Stomach smooth muscle (tissue), 2 donors: Measurements from ENCODE around the gene R3HDM4.
A peak's percentile ranks its signal among the peaks of the same experiment; 100 is the strongest.

Experiments used
- H3K27ac ChIP-seq: one replicate; pipeline ENCODE4 v1.7.0; 2013; ENCODE audit warnings: mild to moderate bottlenecking, low read length, inconsistent platforms
- H3K27me3 ChIP-seq, 2 donors: one replicate each; pipeline ENCODE4 v1.7.0; 2013; ENCODE audit warnings: low read length in 2 of 2; ENCODE audit not compliant: insufficient read depth in 2 of 2, control insufficient read depth in 1 of 2
- H3K36me3 ChIP-seq, 2 donors: one replicate each; pipeline ENCODE4 v1.7.0; 2013; ENCODE audit warnings: low read length in 2 of 2; ENCODE audit not compliant: control insufficient read depth in 2 of 2, insufficient read depth in 2 of 2
- H3K4me1 ChIP-seq: one replicate; pipeline ENCODE4 v1.7.0; 2013; ENCODE audit warnings: low read length; ENCODE audit not compliant: control insufficient read depth, insufficient read depth
- H3K4me3 ChIP-seq, 2 donors: one replicate each; pipeline ENCODE4 v1.7.0; 2013; ENCODE audit warnings: low read length in 2 of 2
- H3K9ac ChIP-seq, 2 donors: one replicate each; pipeline ENCODE4 v1.7.0; 2013; ENCODE audit warnings: low read length in 2 of 2, mild to moderate bottlenecking in 1 of 2
- H3K9me3 ChIP-seq, 2 donors: one replicate each; pipeline ENCODE4 v1.7.0; 2013; ENCODE audit warnings: low read length in 2 of 2; ENCODE audit not compliant: control insufficient read depth in 2 of 2
- donor health status: healthy.
- donor health status: Pancreatic carcinoma.

The R3HDM4 gene

GRCh38 chr19:876089-876488, 36.9 kb downstream of the R3HDM4 start:
- Histone ChIP-seq H3K4me3 (no peak overlapping the region), H3K36me3 (peaks cover 14 to 21% of the 10 kb centered on the region in 2 donors), H3K9me3 (no peaks in the 10 kb centered on the region)

GRCh38 chr19:875265-875879, 37.6 kb downstream of the R3HDM4 start:
- Histone ChIP-seq H3K27me3 (no peaks in the 10 kb centered on the region), H3K4me1 (peaks cover 14% of the 10 kb centered on the region), H3K9ac (no peak overlapping the region), H3K9me3 (no peaks in the 10 kb centered on the region), H3K36me3 (peaks cover 10 to 17% of the 10 kb centered on the region in 2 donors), H3K27ac (no peak overlapping the region), H3K4me3 (no peak overlapping the region)

More at GRCh38 chr19:876089-876488, 36.9 kb downstream of the R3HDM4 start:
- peaks cover 10% of the 10 kb centered on the region for H3K4me1 ChIP-seq
- no peak overlapping the region for H3K9ac ChIP-seq
- H3K27me3 ChIP-seq: no peaks in the 10 kb centered on the region
- H3K27ac ChIP-seq: no peak overlapping the region

GRCh38 chr19:873561-874041, 39.4 kb downstream of the R3HDM4 start:
- Histone ChIP-seq H3K4me1 (peaks cover 23% of the 10 kb centered on the region), H3K4me3 (no peak overlapping the region), H3K27me3 (no peaks in the 10 kb centered on the region), H3K9ac (no peak overlapping the region), H3K27ac (no peak overlapping the region), H3K36me3 (peaks cover 6 to 14% of the 10 kb centered on the region in 2 donors), H3K9me3 (no peaks in the 10 kb centered on the region)

DNA sequence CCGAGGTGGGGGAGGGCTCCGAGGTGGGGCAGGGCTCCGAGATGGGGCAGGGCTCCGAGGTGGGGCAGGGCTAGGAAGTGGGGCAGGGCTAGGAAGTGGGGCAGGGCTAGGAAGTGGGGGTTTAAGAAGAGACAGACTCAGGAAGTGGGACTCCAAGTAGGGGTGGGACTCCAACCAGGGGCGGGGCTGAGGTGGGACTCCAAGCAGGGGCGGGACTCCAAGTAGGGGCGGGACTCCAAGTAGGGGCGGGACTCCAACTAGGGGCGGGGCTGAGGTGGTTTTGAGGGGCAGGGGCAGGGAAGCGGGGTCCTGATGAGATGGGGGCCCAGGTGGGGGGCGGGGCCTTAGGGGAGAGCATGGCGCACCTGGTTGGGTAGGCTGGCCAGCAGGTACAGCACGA, 39.9 kb downstream of the R3HDM4 start:
- no peak overlapping the region for H3K27ac ChIP-seq
- H3K36me3 ChIP-seq: peaks cover 6 to 16% of the 10 kb centered on the region in 2 donors
- no peaks in the 10 kb centered on the region for H3K9me3 ChIP-seq
- H3K4me1 ChIP-seq: peaks cover 27% of the 10 kb centered on the region
- H3K9ac ChIP-seq: no peak overlapping the region
- H3K27me3 ChIP-seq: no peaks in the 10 kb centered on the region
- no peak overlapping the region for H3K4me3 ChIP-seq

DNA sequence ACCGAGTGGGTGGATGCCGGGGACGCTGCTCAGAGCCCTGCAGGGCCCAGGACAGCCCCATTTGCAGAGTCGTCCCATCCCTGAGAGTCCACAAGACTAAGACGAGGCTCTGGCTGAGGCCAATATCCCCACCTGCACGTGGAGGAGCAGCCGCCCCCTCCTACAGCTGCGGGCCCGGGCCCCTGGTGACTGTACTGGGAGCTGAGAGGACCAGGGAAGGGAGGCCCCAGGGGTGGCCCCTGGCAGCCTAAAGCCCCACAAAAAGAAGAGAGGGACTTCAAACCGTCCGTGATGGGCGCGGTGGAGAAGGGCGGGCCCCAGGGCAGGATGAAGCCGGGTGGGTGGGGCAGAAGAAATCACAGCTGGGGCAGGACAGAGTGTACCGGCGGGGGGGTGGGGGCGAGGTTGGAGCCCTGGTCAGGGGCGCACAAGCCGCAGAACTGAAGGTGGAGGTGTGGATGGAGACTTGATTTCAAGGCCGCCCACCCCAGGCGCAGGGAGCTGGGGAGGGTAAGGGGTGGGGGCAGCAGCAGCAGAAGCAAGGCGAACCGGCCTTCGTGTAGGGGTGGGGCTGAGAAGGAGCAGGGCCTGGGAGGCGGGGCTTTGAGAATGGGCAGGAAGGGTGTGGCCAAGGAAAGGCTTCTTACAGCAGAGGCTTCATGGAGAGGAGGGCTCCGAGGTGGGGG, 40.6 kb downstream of the R3HDM4 start:
- no peaks in the 10 kb centered on the region for H3K9me3 ChIP-seq
- H3K9ac ChIP-seq: no peak overlapping the region
- H3K4me1 ChIP-seq: peaks cover 31% of the 10 kb centered on the region
- H3K36me3 ChIP-seq: peaks cover 9 to 20% of the 10 kb centered on the region in 2 donors
- H3K27ac ChIP-seq: peak overlapping the region; percentile 75
- no peak overlapping the region for H3K4me3 ChIP-seq
- H3K27me3 ChIP-seq: no peaks in the 10 kb centered on the region

DNA sequence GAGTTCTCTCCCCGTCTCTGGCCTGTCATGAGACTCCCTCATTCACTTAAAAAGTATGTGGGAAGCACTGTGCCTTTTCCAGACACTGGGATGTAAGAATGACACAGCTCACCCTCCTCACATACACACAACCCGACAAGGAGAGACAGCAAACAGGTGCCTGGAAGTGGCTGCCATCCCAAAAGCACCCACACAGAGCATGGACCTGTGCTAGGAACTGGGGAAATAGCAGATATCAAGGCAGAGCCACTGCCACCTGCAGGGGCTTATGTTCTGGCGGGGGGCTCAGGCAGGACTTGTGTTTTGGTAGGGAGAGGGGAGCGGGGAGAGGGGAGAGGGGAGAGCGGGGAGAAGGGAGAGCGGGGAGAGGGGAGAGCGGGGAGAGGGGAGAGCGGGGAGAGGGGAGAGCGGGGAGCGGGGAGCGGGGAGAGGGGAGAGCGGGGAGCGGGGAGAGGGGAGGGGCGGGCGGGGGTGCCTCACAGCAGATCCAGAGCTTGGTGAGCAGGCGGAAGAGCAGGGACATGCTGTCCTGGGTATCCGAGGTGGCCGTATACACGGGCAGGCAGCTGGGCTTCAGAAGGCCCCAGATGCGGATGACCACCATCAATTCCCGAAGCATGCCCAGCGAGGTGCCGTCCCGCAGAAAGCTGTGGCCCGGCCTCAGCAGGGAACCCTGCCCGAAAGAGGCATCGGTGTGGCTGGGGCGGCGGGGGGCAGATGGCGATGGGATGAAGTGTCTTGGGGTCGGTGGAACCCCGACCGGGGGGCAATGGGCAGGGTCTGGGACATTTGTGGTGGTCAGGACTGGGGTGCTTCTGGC, 41.4 kb downstream of the R3HDM4 start:
- peaks cover 6 to 21% of the 10 kb centered on the region in 2 donors for H3K36me3 ChIP-seq
- no peaks in the 10 kb centered on the region for H3K9me3 ChIP-seq
- no peak overlapping the region for H3K4me3 ChIP-seq
- peaks cover 31% of the 10 kb centered on the region for H3K4me1 ChIP-seq
- no peak overlapping the region for H3K9ac ChIP-seq
- H3K27me3 ChIP-seq: no peaks in the 10 kb centered on the region
- H3K27ac ChIP-seq: peak overlapping the region; percentile 75

GRCh38 chr19:870963-871401, 42.0 kb downstream of the R3HDM4 start:
- Histone ChIP-seq H3K27ac (peak overlapping the region; percentile 74), H3K27me3 (no peaks in the 10 kb centered on the region), H3K36me3 (peaks cover 3 to 16% of the 10 kb centered on the region in 2 donors), H3K9me3 (no peaks in the 10 kb centered on the region), H3K4me3 (no peak overlapping the region), H3K9ac (no peak overlapping the region), H3K4me1 (peaks cover 31% of the 10 kb centered on the region)

DNA sequence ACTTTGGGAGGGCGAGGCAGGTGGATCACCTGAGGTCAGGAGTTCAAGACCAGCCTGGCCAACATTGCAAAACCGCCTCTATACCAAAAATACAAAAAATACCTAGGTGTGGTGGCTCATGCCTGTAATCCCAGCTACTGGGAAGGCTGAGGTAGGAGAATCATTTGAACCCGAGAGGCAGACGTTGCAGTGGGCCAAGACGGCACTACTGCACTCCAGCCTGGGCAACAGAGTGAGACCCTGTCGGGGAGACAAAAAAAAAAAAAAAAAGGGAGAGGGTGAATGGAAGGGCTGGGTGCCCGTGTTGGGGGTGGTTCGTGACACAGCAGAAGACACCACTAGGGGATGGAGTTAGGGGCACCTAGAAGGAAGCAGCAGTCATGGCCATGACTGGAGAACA, 42.7 kb downstream of the R3HDM4 start:
- Histone ChIP-seq H3K27ac (peak overlapping the region; percentile 74), H3K36me3 (peaks cover 3 to 16% of the 10 kb centered on the region in 2 donors)

DNA sequence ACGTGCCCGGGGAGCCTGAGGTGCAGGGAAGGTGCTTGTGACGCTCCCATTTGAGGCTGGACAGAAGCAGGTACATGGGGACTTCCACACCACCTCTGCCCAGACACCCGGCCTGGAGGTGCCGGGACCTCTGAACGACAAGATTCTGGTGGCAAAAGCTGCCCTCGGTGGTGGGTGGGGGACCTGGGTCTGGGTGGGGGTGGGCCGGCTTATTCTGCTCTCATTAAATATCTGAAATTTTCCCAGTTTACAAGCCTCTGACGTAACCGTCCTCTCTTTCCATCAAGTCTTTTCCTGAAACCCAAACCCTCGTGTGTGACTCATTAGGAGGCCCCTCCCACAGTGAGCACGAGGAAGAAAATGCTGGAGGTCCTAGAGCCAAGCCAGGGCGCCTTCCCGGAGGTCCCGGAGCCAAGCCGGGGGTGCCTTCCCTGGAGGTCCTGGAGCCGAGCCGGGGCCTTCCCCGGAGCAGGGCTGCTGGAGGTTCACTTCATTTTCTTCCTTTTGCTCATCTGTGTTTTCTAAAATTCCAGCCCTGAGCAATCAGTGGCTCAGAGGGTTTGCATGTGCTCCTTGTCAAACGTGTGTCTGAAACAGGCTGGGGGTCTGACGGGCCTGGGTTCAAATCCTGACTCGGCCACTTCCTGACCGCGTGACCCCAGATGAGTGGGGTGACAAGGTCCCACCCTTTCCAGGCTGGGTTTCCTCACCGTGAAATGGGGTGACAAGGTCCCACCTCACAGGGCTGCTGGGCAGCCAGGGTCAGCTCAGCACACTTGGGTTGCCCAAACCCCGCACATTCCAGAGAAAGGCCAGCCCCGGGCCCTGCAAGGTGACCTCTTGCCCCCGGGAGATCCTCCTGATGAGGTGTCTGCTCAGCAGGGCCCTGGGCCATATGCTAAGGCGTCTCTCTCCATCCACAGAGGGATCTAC, 43.5 kb downstream of the R3HDM4 start:
- no peaks in the 10 kb centered on the region for H3K9me3 ChIP-seq
- peaks cover 31% of the 10 kb centered on the region for H3K4me1 ChIP-seq
- no peak overlapping the region for H3K4me3 ChIP-seq
- peak overlapping the region; percentile 74 for H3K27ac ChIP-seq
- H3K36me3 ChIP-seq: peaks cover 3 to 11% of the 10 kb centered on the region in 2 donors
- no peaks in the 10 kb centered on the region for H3K27me3 ChIP-seq
- H3K9ac ChIP-seq: no peak overlapping the region

More for the DNA sequence above, 42.7 kb downstream of the R3HDM4 start:
- Histone ChIP-seq H3K4me3 (no peak overlapping the region), H3K4me1 (peaks cover 31% of the 10 kb centered on the region), H3K27me3 (no peaks in the 10 kb centered on the region), H3K9me3 (no peaks in the 10 kb centered on the region), H3K9ac (no peak overlapping the region)
